Trophoblast cell (in vitro differentiated cells and primary cell): Measurements from ENCODE around the gene ABHD16B. TPM values are rescaled to one million over a fixed set of nuclear protein-coding genes. Genes with fewer than 3 reads are reported as not detected.

ENCODE experiments used
- DNase-seq, 2 donors: peaks; one replicate each; pipeline ENCODE4 v3.0.0-alpha.2; 2016
- H2AFZ ChIP-seq: 2 replicates; pipeline ENCODE4 v1.6.1; 2013; ENCODE audit warnings: low read length, moderate library complexity, mild to moderate bottlenecking; ENCODE audit not compliant: insufficient read depth, poor library complexity
- H2AK5ac ChIP-seq: 2 replicates; pipeline ENCODE4 v1.6.1; 2013; ENCODE audit warnings: mild to moderate bottlenecking, low read length
- H2BK120ac ChIP-seq: 2 replicates; pipeline ENCODE4 v1.6.1; 2013; ENCODE audit warnings: low read length, mild to moderate bottlenecking, moderate library complexity; ENCODE audit not compliant: insufficient read depth, poor library complexity
- H2BK12ac ChIP-seq: 2 replicates; pipeline ENCODE4 v1.6.1; 2013; ENCODE audit warnings: mild to moderate bottlenecking, low read length, moderate library complexity
- H2BK5ac ChIP-seq: 2 replicates; pipeline ENCODE4 v1.6.1; 2013; ENCODE audit warnings: low read length, low read depth, moderate library complexity, mild to moderate bottlenecking; ENCODE audit not compliant: poor library complexity
- H3K14ac ChIP-seq: 2 replicates; pipeline ENCODE4 v1.6.1; 2013; ENCODE audit warnings: mild to moderate bottlenecking, low read length
- H3K18ac ChIP-seq: 2 replicates; pipeline ENCODE4 v1.6.1; 2013; ENCODE audit warnings: mild to moderate bottlenecking, low read length
- H3K23ac ChIP-seq: 2 replicates; pipeline ENCODE4 v1.6.1; 2013; ENCODE audit warnings: low read length
- H3K27ac ChIP-seq: 2 replicates; pipeline ENCODE4 v1.5.1; 2013; ENCODE audit warnings: low read depth, mild to moderate bottlenecking, inconsistent platforms, low read length, moderate library complexity
- H3K27me3 ChIP-seq: 2 replicates; pipeline ENCODE4 v1.6.1; 2013; ENCODE audit warnings: inconsistent platforms, mild to moderate bottlenecking, low read length, moderate library complexity; ENCODE audit not compliant: insufficient read depth
- H3K36me3 ChIP-seq, 2 experiments: 1 replicate in 1 of 2; 2 replicates in 1 of 2; pipeline ENCODE4 v1.6.1; 2013; ENCODE audit warnings: low read length in 2 of 2, mild to moderate bottlenecking in 2 of 2, moderate library complexity in 1 of 2; ENCODE audit not compliant: insufficient read depth in 2 of 2, control insufficient read depth in 1 of 2
- H3K4ac ChIP-seq: 2 replicates; pipeline ENCODE4 v1.6.1; 2013; ENCODE audit warnings: low read depth, mild to moderate bottlenecking, low read length, moderate library complexity
- H3K4me1 ChIP-seq, 2 experiments: 1 replicate in 1 of 2; 2 replicates in 1 of 2; pipeline ENCODE4 v1.6.1; 2013; ENCODE audit warnings: low read length in 2 of 2, mild to moderate bottlenecking in 2 of 2, moderate library complexity in 1 of 2; ENCODE audit not compliant: insufficient read depth in 2 of 2, control insufficient read depth in 1 of 2
- H3K4me2 ChIP-seq: 2 replicates; pipeline ENCODE4 v1.6.1; 2013; ENCODE audit warnings: inconsistent platforms, mild to moderate bottlenecking, low read length, moderate library complexity
- H3K4me3 ChIP-seq: 2 replicates; pipeline ENCODE4 v1.5.1; 2013; ENCODE audit warnings: mild to moderate bottlenecking, low read depth, low read length, inconsistent platforms
- H3K79me1 ChIP-seq: one replicate; pipeline ENCODE4 v1.6.1; 2013; ENCODE audit warnings: low read length
- H3K79me2 ChIP-seq: 2 replicates; pipeline ENCODE4 v1.6.1; 2013; ENCODE audit warnings: low read length, mild to moderate bottlenecking; ENCODE audit not compliant: control insufficient read depth, insufficient read depth, poor library complexity
- H3K9ac ChIP-seq: 2 replicates; pipeline ENCODE4 v1.6.1; 2013; ENCODE audit warnings: mild to moderate bottlenecking, low read length
- H3K9me3 ChIP-seq: 2 replicates; pipeline ENCODE4 v1.6.1; 2013; ENCODE audit warnings: low read depth, mild to moderate bottlenecking, control low read depth, inconsistent platforms, low read length; ENCODE audit not compliant: insufficient read depth
- H4K12ac ChIP-seq: 2 replicates; pipeline ENCODE4 v1.6.1; 2013; ENCODE audit warnings: low read depth, mild to moderate bottlenecking, low read length, moderate library complexity
- H4K8ac ChIP-seq: 2 replicates; pipeline ENCODE4 v1.6.1; 2013; ENCODE audit warnings: low read depth, mild to moderate bottlenecking, low read length, moderate library complexity
- H4K91ac ChIP-seq: one replicate; pipeline ENCODE4 v1.6.1; 2013; ENCODE audit warnings: low read depth, mild to moderate bottlenecking, low read length, moderate library complexity
- WGBS: extraction: QIAGEN DNeasy Blood & Tissue Kit; methylation state at CpG from one replicate; pipeline ENCODE4 v1.1.7; 2013; ENCODE audit warnings: missing lambda C conversion rate; ENCODE audit not compliant: insufficient read length, insufficient coverage; ENCODE audit errors: extremely low coverage; 5-methylcytosine and 5-hydroxymethylcytosine counted together
- polyA plus RNA-seq: library from polyadenylated mRNA; stranded (reverse); fragments of 200-250 nt; gene quantifications from 2 replicates; pipeline ENCODE4 v1.2.3, GENCODE V29; 2013

The ABHD16B gene
- not detected in 2 replicates for polyA plus RNA-seq

DNA sequence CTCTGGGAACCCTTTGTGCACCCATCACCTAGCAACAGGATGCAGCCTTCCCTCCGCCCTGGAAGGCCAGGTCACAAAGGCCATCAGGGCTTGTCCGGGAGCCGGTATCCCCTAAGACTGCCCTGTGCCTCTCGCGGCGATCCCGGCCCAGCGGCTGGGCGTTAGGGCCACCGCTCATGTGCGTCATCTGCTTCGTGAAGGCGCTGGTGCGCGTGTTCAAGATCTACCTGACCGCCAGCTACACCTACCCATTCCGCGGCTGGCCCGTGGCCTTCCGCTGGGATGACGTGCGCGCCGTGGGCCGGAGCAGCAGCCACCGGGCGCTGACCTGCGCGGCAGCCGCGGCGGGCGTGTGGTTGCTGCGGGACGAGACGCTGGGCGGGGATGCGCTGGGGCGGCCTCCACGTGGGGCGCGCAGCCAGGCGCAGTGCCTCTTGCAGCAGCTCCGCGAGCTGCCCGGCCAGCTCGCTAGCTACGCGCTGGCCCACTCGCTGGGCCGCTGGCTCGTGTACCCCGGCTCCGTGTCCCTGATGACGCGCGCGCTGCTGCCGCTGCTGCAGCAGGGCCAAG lies at the start of gene ABHD16B:
Gene ABHD16B (plus strand): TSS at position 134 of the 570 bp plus-strand sequence. CDS start 43 bp downstream, at position 177.
- Histone ChIP-seq H2BK5ac (no peak within 1 kb of the TSS), H3K27me3 (no peaks in the 10 kb centered on the region), H3K79me1 (peaks cover 22% of the 10 kb centered on the region), H4K91ac (peak within 1 kb of the TSS; percentile 11), H3K18ac (peak within 1 kb of the TSS; percentile 15), H3K9me3 (no peaks in the 10 kb centered on the region), H3K14ac (no peak within 1 kb of the TSS), H3K79me2 (peaks cover 9% of the 10 kb centered on the region), H3K4ac (no peak within 1 kb of the TSS), H3K36me3 (peaks cover 16% of the 10 kb centered on the region in 2 experiments), H2BK120ac (no peak within 1 kb of the TSS), H2AK5ac (no peak within 1 kb of the TSS), H2BK12ac (no peak within 1 kb of the TSS), H3K4me2 (no peak within 1 kb of the TSS), H4K12ac (no peak within 1 kb of the TSS), H3K4me3 (peak within 1 kb of the TSS; percentile 32), H3K9ac (no peak within 1 kb of the TSS), H3K23ac (no peak within 1 kb of the TSS), H2AFZ (no peak within 1 kb of the TSS), H3K4me1 (peaks cover 24 to 32% of the 10 kb centered on the region in 2 experiments), H4K8ac (no peak within 1 kb of the TSS), H3K27ac (no peak within 1 kb of the TSS)
- WGBS = no CpG with 5 or more reads among the region's 59 CpGs
- no peak for DNase-seq

DNA sequence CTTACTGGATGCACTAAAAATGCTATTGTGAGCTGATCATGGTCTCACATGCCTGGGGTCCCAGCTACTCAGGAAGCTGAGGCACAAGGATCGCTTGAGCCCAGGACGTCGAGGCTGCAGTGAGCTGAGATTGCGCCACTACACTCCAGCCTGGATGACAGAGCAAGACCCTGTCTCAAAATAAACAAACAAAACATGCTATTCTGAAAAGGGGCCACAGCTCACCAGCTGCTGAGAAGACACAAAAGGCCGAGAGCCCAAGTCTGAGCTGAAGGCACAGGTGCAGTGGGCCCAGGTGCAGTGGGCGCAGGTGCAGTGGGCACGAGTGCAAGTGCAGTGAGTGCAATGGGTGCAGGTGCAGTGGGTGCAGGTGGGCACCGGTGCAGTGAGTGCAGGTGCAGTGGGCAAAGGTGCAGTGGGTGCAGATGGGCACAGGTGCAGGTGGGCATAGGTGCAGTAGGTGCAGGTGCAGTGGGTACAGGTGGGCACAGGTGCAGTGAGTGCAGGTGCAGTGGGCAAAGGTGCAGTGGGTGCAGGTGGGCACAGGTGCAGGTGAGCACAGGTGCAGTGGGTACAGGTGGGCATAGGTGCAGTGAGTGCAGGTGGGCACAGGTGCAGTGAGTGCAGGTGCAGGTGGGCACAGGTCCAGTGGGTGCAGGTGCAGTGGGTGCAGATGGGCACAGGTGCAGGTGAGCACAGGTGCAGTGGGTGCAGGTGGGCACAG lies 46.2 kb upstream of the ABHD16B start:
- H4K8ac ChIP-seq = no peak overlapping the region
- H3K23ac ChIP-seq = no peak overlapping the region
- H3K4me2 ChIP-seq = no peak overlapping the region
- no peak overlapping the region for H4K12ac ChIP-seq
- H3K4me3 ChIP-seq = peak overlapping the region; percentile 58
- no peak overlapping the region for H2AK5ac ChIP-seq
- H3K9me3 ChIP-seq = peaks cover 9% of the 10 kb centered on the region
- H3K27me3 ChIP-seq = no peaks in the 10 kb centered on the region
- H3K79me2 ChIP-seq = no peaks in the 10 kb centered on the region
- WGBS = no CpG with 5 or more reads among the region's 8 CpGs
- H2BK5ac ChIP-seq = no peak overlapping the region
- H2BK120ac ChIP-seq = no peak overlapping the region
- no peak overlapping the region for H2BK12ac ChIP-seq
- H3K36me3 ChIP-seq = peaks cover 7 to 10% of the 10 kb centered on the region in 2 experiments
- no peaks in the 10 kb centered on the region for H3K4me1 ChIP-seq
- H4K91ac ChIP-seq = no peak overlapping the region
- no peak overlapping the region for H3K4ac ChIP-seq
- no peak overlapping the region for H3K27ac ChIP-seq
- H3K79me1 ChIP-seq = no peaks in the 10 kb centered on the region
- no peak overlapping the region for H2AFZ ChIP-seq
- H3K18ac ChIP-seq = no peak overlapping the region
- H3K14ac ChIP-seq = no peak overlapping the region
- no peak for DNase-seq
- H3K9ac ChIP-seq = no peak overlapping the region

DNA sequence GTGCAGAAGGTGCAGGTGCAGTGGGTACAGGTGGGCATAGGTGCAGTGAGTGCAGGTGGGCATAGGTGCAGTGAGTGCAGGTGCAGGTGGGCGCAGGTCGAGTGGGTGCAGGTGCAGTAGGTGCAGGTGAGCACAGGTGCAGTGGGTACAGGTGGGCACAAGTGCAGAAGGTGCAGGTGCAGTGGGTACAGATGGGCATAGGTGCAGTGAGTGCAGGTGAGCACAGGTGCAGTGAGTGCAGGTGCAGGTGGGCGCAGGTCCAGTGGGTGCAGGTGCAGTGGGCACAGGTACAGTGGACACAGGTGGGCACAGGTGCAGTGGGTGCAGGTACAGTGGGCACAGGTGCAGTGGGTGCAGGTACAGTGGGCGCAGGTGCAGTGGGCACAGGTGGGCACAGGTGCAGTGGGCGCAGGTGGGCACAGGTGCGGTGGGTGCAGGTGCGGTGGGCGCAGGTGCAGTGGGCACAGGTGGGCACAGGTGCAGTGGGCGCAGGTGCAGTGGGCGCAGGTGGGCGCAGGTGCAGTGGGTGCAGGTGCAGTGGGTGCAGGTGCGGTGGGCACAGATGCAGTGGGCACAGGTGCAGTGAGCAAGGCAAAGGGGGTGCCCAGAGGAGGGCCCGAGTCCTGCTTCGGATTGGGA lies 45.6 kb upstream of the ABHD16B start:
- no peak overlapping the region for H4K12ac ChIP-seq
- no peak overlapping the region for H2BK5ac ChIP-seq
- H3K4ac ChIP-seq = no peak overlapping the region
- H3K36me3 ChIP-seq = peaks cover 7 to 10% of the 10 kb centered on the region in 2 experiments
- H2BK12ac ChIP-seq = no peak overlapping the region
- WGBS = no CpG with 5 or more reads among the region's 14 CpGs
- no peak overlapping the region for H3K18ac ChIP-seq
- no peak overlapping the region for H4K91ac ChIP-seq
- H3K27ac ChIP-seq = no peak overlapping the region
- no peak for DNase-seq
- H3K4me3 ChIP-seq = peak overlapping the region; percentile 23
- H2AFZ ChIP-seq = no peak overlapping the region
- no peaks in the 10 kb centered on the region for H3K79me2 ChIP-seq
- H3K27me3 ChIP-seq = no peaks in the 10 kb centered on the region
- no peak overlapping the region for H2AK5ac ChIP-seq
- H4K8ac ChIP-seq = no peak overlapping the region
- no peak overlapping the region for H3K14ac ChIP-seq
- no peaks in the 10 kb centered on the region for H3K4me1 ChIP-seq
- no peak overlapping the region for H2BK120ac ChIP-seq
- H3K79me1 ChIP-seq = no peaks in the 10 kb centered on the region
- H3K9me3 ChIP-seq = peaks cover 9% of the 10 kb centered on the region
- H3K9ac ChIP-seq = no peak overlapping the region
- H3K4me2 ChIP-seq = no peak overlapping the region
- no peak overlapping the region for H3K23ac ChIP-seq

DNA sequence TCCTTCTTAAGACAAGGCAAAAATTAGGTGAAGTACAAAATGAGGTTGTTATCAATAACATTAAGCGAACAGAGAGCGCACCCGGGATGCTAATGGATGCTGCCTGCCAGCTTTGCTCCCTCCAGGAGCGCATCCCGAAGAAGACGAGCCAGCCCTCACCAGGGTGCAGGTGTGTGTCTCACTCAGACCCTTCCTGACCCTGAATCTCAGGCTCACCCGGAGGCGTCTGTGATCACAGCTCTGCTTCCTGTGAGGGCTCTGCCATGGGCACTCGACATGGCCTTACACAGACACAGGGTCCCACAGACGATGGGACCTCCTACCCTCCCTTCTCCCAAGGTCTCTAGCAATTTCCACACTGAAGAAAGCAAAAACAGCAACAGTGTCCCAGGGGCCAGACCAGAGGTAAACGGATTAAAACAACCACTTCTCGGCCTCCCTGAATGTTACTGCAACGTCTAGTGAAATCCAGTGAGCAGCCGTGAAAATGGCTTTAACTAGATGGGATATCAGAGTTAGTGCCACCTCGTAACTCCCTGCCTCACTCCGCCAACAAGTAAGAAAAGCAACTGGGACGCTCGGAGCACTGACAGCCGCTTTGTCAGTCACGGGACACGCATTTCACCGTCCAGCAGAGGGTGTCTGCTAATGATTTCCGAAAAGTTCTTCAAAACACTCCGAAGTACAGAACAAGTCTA lies 41.9 kb upstream of the ABHD16B start:
- Histone ChIP-seq H3K4me1 (no peaks in the 10 kb centered on the region), H3K4me3 (no peak overlapping the region), H2BK120ac (no peak overlapping the region), H2AK5ac (no peak overlapping the region), H3K4me2 (no peak overlapping the region), H3K9me3 (peaks cover 10% of the 10 kb centered on the region), H3K18ac (no peak overlapping the region), H3K27ac (no peak overlapping the region), H2BK5ac (no peak overlapping the region), H3K9ac (no peak overlapping the region), H4K8ac (no peak overlapping the region), H3K27me3 (no peaks in the 10 kb centered on the region), H3K79me2 (no peaks in the 10 kb centered on the region), H4K12ac (no peak overlapping the region), H3K4ac (no peak overlapping the region), H4K91ac (no peak overlapping the region), H2BK12ac (no peak overlapping the region), H3K14ac (no peak overlapping the region), H3K79me1 (no peaks in the 10 kb centered on the region), H3K36me3 (peaks cover 11 to 13% of the 10 kb centered on the region in 2 experiments), H3K23ac (no peak overlapping the region), H2AFZ (no peak overlapping the region)
- no CpG with 5 or more reads among the region's 24 CpGs for WGBS
- DNase-seq = peak in 1 of 2 donors; percentile 64
